Measurements from ENCODE around the gene ABCB10.
"Not testable (repeated sequence)": the region's sequence is repeated elsewhere in the genome, so short reads cannot be mapped to it uniquely, and the experiment has no call there.

Gene ABCB10

GRCh38 chr1:229531326-229531725 lies 27.2 kb downstream of the ABCB10 start:
- ATAC-seq = no peak

- no peak for ATAC-seq
These were observed 28.9 kb downstream of the ABCB10 start for GRCh38 chr1:229529639-229530038.

GRCh38 chr1:229526695-229527094 lies 31.8 kb downstream of the ABCB10 start:
- ATAC-seq = no peak

DNA sequence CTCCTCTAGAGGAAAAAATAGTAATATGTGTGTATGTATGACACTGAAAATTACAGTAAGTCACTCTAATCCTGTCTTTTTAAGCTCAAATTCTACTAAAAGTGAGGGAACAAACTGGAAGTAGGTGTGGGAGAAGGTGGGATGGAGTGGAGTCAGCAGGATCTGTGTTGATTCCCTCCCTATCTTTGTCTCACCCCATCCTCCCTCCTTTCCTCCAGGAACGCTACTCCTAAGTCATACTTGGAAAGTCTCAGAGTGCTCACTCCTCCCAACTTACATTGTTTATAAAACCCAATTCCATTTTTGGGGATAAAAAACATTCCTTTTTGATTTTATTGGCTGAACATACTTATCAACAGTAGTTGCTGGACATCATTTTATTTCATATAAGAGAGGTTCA lies 35.5 kb downstream of the ABCB10 start:
- no peak for ATAC-seq

GRCh38 chr1:229514578-229515275 lies 43.8 kb downstream of the ABCB10 start:
- peak; percentile 69 to 72 for ATAC-seq

DNA sequence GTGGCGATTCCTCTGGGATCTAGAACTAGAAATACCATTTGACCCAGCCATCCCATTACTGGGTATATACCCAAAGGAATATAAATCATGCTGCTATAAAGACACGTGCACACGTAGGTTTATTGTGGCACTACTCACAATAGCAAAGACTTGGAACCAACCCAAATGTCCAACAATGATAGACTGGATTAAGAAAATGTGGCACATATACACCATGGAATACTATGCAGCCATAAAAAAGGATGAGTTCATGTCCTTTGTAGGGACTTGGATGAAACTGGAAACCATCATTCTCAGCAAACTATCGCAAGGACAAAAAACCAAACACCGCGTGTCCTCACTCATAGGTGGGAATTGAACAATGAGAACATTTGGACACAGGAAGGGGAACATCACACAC lies 46.9 kb downstream of the ABCB10 start:
- not testable (repeated sequence) for ATAC-seq

- ATAC-seq = not testable (repeated sequence)
These were observed 47.3 kb downstream of the ABCB10 start for GRCh38 chr1:229511201-229511600.

DNA sequence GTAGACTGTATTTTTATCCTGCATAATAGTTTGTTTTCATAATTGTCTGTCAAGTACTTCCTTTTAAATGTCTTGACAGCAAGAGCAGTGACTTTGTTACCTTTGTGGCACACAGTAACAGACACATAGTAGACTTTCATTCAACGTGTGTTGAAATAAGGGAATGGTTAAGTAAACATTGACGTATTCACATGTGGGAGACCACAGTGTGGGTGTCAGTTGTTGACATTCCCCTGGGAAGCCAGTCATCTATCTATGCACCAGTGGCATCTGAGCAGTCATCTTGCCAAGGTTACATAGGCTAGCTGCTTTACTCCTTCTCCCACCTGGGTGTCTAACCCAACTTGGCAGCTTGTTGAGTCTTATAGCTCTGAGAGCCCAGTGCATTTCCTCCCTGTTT lies 48.9 kb downstream of the ABCB10 start:
- ATAC-seq = no peak

DNA sequence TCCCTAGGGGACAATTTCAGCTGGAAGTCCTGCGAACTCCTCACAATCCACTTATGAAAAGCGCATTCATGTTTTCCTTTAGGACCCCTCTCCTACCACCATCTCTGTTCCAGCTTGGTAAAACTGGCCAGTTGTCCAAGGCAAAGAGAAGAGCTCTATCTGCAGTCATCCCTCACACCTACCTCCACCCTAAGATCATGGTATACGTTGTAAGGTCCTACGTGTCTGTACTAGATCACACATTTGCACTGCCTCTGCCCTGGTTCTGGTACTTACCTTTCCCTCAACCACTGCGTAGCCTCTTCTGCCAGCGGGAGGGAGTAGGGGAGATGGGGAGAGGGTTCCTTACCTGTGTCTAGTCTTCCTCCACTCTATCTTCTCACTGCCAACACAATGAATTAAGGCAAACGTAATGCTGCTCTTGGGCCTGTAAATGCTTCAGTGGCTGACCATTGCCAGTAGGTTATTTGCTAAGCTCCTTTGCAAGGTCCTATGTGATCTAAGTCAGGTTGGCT lies 49.6 kb downstream of the ABCB10 start:
- ATAC-seq = no peak

- peak; percentile 97 to 98 for ATAC-seq
These were observed 50.3 kb downstream of the ABCB10 start, which contains the start of gene NUP133 for GRCh38 chr1:229507951-229508822. TSS of gene NUP133 (minus strand) at chr1:229508341. CDS start at chr1:229508249, 92 bp downstream.

GRCh38 chr1:229507502-229507901 lies 51.0 kb downstream of the ABCB10 start:
- ATAC-seq = no peak

- no peak for ATAC-seq
These were observed 51.9 kb downstream of the ABCB10 start for GRCh38 chr1:229506633-229507032.

- no peak for ATAC-seq
These were observed 62.7 kb downstream of the ABCB10 start for GRCh38 chr1:229495782-229496181.

GRCh38 chr1:229487181-229487580 lies 71.3 kb downstream of the ABCB10 start:
- ATAC-seq = no peak

- no peak for ATAC-seq
These were observed 73.2 kb downstream of the ABCB10 start for GRCh38 chr1:229485318-229485717.

- ATAC-seq = no peak
These were observed 76.0 kb downstream of the ABCB10 start for GRCh38 chr1:229482511-229482910.

- ATAC-seq = no peak
These were observed 78.0 kb downstream of the ABCB10 start for GRCh38 chr1:229480495-229480894.

- ATAC-seq = no peak
These were observed 78.7 kb downstream of the ABCB10 start for GRCh38 chr1:229479660-229480399.

GRCh38 chr1:229478852-229479251 lies 79.7 kb downstream of the ABCB10 start:
- ATAC-seq = peak in 1 of 2 donors; percentile 61

DNA sequence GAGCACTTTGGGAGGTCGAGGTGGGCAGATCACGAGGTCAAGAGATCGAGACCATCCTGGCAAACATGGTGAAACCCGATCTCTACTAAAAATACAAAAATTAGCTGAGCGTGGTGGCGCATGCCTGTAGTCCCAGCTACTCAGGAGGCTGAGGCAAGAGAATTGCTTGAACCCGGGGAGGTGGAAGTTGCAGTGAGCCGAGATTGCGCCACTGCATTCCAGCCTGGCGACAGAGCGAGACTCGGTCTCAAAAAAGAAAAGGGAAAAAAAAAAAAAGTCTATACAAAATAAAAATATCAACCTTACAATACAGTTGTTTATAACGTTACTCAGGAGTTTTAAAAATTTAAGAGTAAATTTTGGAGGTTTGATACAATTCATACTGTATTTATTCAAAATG lies 82.6 kb downstream of the ABCB10 start:
- not testable (repeated sequence) for ATAC-seq

DNA sequence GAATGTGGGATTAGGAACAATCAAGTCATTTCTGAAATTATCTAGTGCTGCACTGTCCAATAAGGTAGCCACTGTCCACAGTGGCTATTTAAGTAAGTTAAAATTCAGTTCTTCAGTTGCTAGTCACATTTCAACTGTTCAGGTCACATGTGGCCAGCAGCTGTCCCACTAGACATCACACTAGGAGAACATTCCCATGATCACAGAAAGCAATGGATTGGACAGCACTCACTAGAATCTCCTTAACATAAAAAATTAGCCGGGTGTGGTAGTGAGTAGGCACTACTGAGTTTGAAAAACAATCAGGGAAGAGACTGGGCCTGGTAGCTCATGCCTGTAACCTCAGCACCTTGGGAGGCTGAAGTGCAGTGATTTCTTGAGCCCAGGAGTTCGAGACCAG lies 84.0 kb downstream of the ABCB10 start:
- no peak for ATAC-seq

DNA sequence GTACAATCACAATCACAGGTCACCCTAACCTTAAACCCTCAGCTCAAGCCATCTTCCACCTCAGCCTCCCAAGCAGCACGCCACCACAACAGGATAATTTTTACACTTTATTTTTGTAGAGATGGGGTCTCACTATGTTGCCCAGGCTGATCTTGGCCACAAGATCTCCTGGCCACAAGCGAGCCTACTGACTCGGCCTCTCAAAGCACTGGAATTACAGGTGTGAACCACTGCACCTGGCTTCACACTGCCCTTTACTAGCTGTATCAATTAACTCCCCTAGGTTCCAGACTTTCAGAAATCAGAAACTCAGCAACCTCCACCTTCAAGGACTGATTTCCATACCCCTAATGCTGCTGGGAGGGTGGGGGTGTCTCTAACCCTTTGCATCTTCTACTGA lies 87.3 kb downstream of the ABCB10 start:
- no peak for ATAC-seq
